Motor neuron (in vitro differentiated cells): ENCODE results near the gene FAM227B. TPM values are rescaled to one million over a fixed set of nuclear protein-coding genes. Genes with fewer than 3 reads are reported as not detected.
A peak's percentile ranks its signal among the peaks of the same experiment; 100 is the strongest.
"Not testable (repeated sequence)": the region's sequence is repeated elsewhere in the genome, so short reads cannot be mapped to it uniquely, and the experiment has no call there.

Experiments used
- ATAC-seq, 8 experiments: fragments of 200-7000 bp; cut with Tn5 transposase; replicated peaks in 6 of 8; 2 replicates each; pipeline ENCODE4 v1.8.0; 2021; ENCODE audit warnings: mild to moderate bottlenecking in 8 of 8, moderate library complexity in 8 of 8
- H3K27ac ChIP-seq, 2 donors: fragments of 250-450 bp; sonication (Bioruptor Pico); 2 replicates each; pipeline ENCODE4 v1.9.0; 2021; ENCODE audit warnings: antibody characterized with exemption in 2 of 2, mild to moderate bottlenecking in 2 of 2, moderate library complexity in 1 of 2
- H3K4me1 ChIP-seq, 2 donors: fragments of 250-450 bp; sonication (Bioruptor Pico); replicated peaks in 1 of 2; 2 replicates each; pipeline ENCODE4 v1.6.1; 2021; ENCODE audit warnings: antibody characterized with exemption in 2 of 2, mild to moderate bottlenecking in 2 of 2, moderate library complexity in 1 of 2
- H3K4me3 ChIP-seq, 5 donors: fragments of 250-450 bp; sonication (Bioruptor Pico); 2 replicates each; pipeline ENCODE4 v1.9.0; 2021; ENCODE audit warnings: antibody characterized with exemption in 5 of 5, mild to moderate bottlenecking in 5 of 5, moderate library complexity in 4 of 5
- WGBS, 10 experiments: fragments of 450-650 bp; shearing (Covaris generic); methylation state at CpG; one replicate each; pipeline ENCODE4 v1.0.0; 2022; 5-methylcytosine and 5-hydroxymethylcytosine counted together
- in situ Hi-C, 9 experiments: fragments of 400-800 bp; cut with MboI; loops; one replicate each; pipeline ENCODE4 v1.15.0; 2021; ENCODE audit warnings: low sequenced_read_pairs in 9 of 9, low pct_unique_long_range_greater_than_20kb in 2 of 9; ENCODE audit not compliant: unreplicated experiment in 9 of 9
- total RNA-seq, 8 experiments: library from RNA; unstranded; fragments of 300-600 nt; gene quantifications; 2 replicates each; pipeline versions ENCODE4 v1.2.3 to v1.2.4, GENCODE V29; 2022

Gene FAM227B
- total RNA-seq, 8 experiments from 2014 or later: 5.8 to 16.1 (median 10.6) TPM

DNA sequence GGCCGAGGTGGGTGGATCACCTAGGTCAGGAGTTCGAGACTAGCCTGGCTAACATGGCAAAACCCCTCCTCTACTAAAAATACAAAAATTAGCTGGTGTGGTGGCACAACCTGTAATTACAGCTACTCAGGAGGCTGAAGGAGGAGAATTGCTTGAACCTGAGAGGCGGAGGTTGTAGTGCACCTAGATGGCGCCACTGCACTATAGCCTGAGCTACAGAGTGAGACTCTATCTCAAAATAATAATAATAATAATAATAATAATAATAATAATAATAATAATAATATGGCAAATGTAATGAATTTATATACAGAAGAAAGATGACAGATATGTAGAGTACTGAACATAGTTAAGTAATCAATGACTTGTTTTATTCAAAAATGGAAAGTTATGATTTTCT is 149.4 kb downstream of the FAM227B start:
- H3K4me3 ChIP-seq, ATAC-seq, in situ Hi-C loops, H3K27ac ChIP-seq, H3K4me1 ChIP-seq: not testable (repeated sequence)
- 67 to 100% (median 83%) methylated on average over 1 to 3 of the region's 4 CpGs; no CpG with 5 or more reads in 2 of the 10 experiments for WGBS, 10 experiments

DNA sequence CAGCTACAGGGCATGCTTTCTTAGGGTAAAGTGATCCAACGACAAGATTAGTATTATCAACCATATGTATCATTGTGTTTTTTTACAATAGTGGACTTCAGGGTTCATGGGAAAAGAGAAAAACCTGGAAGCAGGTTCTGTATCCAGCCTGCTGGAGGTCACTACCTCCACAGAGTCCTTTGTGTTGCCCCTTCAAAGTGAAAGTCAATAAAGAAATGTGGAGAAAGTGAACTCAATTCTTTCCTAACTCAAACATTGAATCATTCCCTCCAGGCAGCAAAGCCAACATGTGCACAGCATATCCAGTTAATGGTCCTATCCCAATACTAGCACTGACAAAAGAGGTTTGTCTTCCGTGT is 152.2 kb downstream of the FAM227B start:
- WGBS, 10 experiments: 0 to 58% (median 15%) methylated on average over 1 to 2 of the region's 2 CpGs; no CpG with 5 or more reads in 2 of the 10 experiments
- Histone ChIP-seq H3K27ac (no peak overlapping the region), H3K4me3 (no peak overlapping the region), H3K4me1 (peaks cover 0 to 3% of the 10 kb centered on the region in 2 donors)
- in situ Hi-C loops: no loop called here
- peak in 4 of 8 experiments; percentile 52 to 83 (median 62) for ATAC-seq

DNA sequence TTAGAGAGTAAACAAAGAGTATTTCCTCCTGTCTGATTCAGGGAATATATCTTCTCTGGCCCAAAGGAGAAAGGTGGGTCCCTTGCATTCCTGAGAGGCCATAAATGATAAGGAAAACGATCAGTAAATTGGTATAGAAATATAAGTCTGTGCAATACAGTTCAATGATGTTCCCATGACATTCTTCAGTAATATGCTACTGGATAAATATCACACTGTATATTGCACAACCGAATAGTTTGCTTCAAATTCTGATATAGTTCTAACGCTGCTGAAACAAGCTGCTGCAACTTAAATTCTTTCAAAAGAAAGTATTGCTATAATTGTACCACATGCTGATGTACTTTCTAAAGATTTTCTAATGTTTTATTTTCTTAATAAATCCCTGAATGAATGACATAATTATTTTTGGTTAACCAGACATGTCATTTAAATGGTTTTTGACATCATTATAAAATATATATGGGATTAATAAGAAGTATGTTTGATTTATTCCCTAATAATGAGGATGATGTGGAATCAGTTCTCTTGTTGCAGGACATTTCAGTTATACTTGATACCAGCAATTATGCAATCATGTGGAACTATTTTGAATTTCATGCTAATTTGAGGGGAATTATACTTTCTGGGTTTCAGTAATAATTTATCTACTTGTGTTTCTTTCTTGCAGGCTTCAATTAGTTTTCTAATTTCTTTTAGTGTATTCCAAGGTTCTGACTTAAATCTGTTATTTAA is 152.7 kb downstream of the FAM227B start:
- peaks cover 0 to 3% of the 10 kb centered on the region in 2 donors for H3K4me1 ChIP-seq
- ATAC-seq: no peak
- no peak overlapping the region for H3K27ac ChIP-seq
- in situ Hi-C loops: no loop called here
- 34 to 100% (median 75%) methylated on average over 1 to 3 of the region's 3 CpGs for WGBS, 10 experiments
- H3K4me3 ChIP-seq: no peak overlapping the region

- Histone ChIP-seq H3K27ac (no peak overlapping the region), H3K4me1 (peaks cover 0 to 3% of the 10 kb centered on the region in 2 donors), H3K4me3 (no peak overlapping the region)
- no peak for ATAC-seq
- in situ Hi-C loops: no loop called here
- 50 to 100% (median 100%) methylated on average over 1 of the region's 1 CpG; no CpG with 5 or more reads in 1 of the 10 experiments for WGBS, 10 experiments
Measured at GRCh38 chr15:49466119-49466518, 154.5 kb downstream of the FAM227B start.

DNA sequence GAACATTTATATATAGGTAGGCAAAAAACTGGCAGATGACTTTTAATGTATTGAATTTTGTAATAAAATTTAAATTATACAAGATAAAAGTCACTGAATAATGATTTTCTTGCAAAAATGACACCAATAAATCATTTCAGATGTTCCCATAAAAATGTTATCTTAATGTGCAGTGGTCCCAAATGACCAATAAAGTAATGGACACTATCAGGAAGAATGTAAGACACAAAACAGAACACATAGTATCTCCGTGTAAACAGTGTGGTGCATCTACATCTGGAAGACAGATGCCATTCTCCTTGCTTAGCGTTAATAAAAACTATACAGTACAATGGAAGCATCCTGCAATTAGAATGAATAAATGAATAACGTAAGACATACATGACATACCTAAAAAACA is 156.1 kb downstream of the FAM227B start:
- H3K4me1 ChIP-seq: peaks cover 0 to 3% of the 10 kb centered on the region in 2 donors
- 17 to 100% (median 77%) methylated on average over 1 to 3 of the region's 3 CpGs for WGBS, 10 experiments
- in situ Hi-C loops: no loop called here
- no peak overlapping the region for H3K27ac ChIP-seq
- H3K4me3 ChIP-seq: no peak overlapping the region
- no peak for ATAC-seq

DNA sequence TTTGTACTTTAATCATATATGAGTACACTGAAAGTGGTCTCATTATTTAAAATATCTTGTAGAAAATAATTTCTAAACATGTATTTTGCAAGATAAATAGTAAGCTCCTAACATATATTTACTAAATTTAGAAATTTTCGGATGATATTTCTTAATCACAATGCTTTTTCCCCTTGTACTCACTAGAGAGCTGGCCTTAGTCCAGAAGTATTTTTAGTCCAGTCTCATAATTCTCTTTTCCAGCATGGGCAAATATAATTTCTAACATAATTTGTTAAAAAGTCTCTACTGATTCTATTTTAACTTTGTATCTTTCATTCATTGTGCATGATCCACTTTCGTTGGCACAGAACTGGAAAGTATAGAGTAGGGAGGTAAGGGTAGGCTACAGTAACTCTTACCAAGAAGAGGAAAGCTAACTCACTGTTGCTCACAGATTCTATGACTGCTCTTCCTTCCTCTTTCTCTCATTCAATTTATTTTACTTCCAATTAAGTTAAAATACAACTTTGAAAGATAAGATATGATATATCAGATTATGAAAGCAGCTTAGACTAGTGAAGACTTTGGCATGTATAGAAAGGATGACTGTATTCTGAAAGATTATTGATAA is 158.3 kb downstream of the FAM227B start:
- 9 to 100% (median 80%) methylated on average over 1 to 2 of the region's 2 CpGs for WGBS, 10 experiments
- no peak overlapping the region for H3K4me3 ChIP-seq
- H3K4me1 ChIP-seq: no peaks in the 10 kb centered on the region
- ATAC-seq: no peak
- in situ Hi-C loops: no loop called here
- H3K27ac ChIP-seq: no peak overlapping the region

DNA sequence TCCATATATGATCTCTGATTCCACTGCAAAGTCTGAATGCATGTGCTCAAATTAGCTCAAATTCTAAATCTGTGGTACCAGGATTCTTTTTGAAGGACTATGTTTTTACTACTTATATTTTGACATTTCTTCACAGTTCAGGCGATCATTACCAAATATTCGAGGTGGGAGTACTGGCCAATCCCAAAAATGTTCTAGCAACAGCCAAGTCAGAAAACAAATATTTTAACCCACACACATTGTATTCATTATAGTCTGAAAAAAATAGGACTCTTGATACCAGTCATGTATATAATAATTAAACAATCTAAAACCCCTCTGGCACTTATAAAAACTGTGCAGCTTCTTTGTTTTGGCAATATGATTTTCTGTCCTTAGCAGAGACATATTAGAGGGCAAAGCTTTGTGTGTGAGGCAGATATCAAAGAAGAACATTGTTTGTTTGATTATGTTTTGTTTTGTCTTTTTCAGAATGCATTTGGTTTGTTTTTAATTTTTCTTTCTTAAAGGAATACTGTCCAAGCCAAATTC is 160.1 kb downstream of the FAM227B start:
- no peaks in the 10 kb centered on the region for H3K4me1 ChIP-seq
- 0 to 100% (median 60%) methylated on average over 1 to 2 of the region's 2 CpGs; no CpG with 5 or more reads in 1 of the 10 experiments for WGBS, 10 experiments
- no peak overlapping the region for H3K4me3 ChIP-seq
- no peak overlapping the region for H3K27ac ChIP-seq
- in situ Hi-C loops: no loop called here
- ATAC-seq: no peak

DNA sequence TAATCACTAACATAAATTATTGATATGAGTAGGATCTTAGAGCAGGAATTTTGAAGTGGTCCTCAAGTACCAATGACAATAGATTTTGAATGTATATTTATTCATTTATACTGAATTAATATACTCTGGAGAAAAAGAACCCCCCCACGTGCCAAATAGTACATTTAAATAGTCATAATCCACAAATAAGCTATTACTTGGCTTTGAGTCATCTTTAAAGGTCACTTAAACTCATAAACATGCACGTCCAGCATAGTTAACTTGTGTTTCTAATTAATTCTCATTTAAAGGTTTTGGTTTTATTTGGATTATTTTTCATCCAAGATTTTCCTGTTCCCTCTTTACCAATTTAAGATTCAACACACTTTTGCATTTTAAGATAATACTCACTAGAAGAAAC is 162.5 kb downstream of the FAM227B start:
- Histone ChIP-seq H3K4me3 (no peak overlapping the region), H3K27ac (no peak overlapping the region), H3K4me1 (no peaks in the 10 kb centered on the region)
- no peak for ATAC-seq
- in situ Hi-C loops: no loop called here
- WGBS, 10 experiments: 7 to 69% (median 28%) methylated on average over 1 to 2 of the region's 2 CpGs

DNA sequence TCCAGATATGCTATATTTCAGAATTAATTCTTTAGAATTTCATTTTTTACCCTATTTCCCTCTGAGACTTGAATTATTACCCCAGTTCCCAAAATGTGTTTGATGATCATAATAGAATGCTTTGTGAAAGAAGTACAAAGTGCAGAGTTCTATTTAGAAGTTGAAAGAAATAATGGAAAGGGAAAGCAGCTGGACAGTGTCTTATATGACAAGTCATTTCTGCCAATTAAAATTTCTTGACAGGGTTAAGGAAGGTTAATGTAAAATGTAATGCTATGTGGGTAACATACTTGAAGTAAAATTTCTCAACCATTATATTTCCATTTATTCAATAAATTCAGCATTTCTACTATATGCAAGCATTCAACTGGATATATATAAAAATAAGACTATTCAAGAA is 164.5 kb downstream of the FAM227B start:
- no peak overlapping the region for H3K27ac ChIP-seq
- H3K4me1 ChIP-seq: no peaks in the 10 kb centered on the region
- no peak for ATAC-seq
- in situ Hi-C loops: no loop called here
- H3K4me3 ChIP-seq: no peak overlapping the region

DNA sequence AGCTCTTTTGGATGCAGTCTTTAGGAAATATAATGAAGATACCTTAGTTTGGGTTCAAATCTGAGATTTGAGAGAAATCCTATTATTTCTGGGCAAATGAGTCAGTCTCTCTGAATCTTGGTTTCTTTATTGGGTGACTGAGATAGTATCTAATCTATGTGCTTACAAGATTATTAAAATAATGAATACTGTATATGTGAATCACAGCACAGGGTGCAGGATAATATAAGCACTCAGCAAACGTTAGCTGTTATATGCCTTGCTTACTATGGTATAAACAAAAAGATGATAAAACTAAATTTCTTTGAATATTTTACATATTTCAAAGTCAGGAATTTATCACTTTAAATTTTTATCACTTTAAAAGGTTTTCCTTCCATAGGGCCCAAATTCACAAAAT is 168.0 kb downstream of the FAM227B start:
- ATAC-seq: no peak
- Histone ChIP-seq H3K27ac (no peak overlapping the region), H3K4me3 (no peak overlapping the region), H3K4me1 (no peaks in the 10 kb centered on the region)
- WGBS, 10 experiments: 13 to 89% (median 73%) methylated on average over 1 of the region's 1 CpG; no CpG with 5 or more reads in 3 of the 10 experiments
- in situ Hi-C loops: no loop called here

- in situ Hi-C loops: no loop called here
- 80 to 100% (median 95%) methylated on average over 1 of the region's 1 CpG; no CpG with 5 or more reads in 1 of the 10 experiments for WGBS, 10 experiments
- no peak for ATAC-seq
- Histone ChIP-seq H3K27ac (no peak overlapping the region), H3K4me3 (no peak overlapping the region), H3K4me1 (no peaks in the 10 kb centered on the region)
Measured at GRCh38 chr15:49441816-49442215, 178.8 kb downstream of the FAM227B start.

GRCh38 chr15:49441356-49441755 is 179.3 kb downstream of the FAM227B start:
- Histone ChIP-seq H3K4me3 (no peak overlapping the region), H3K27ac (no peak overlapping the region), H3K4me1 (no peaks in the 10 kb centered on the region)
- no peak for ATAC-seq
- in situ Hi-C loops: no loop called here

GRCh38 chr15:49439678-49440395 is 180.8 kb downstream of the FAM227B start:
- Histone ChIP-seq H3K4me1 (no peaks in the 10 kb centered on the region), H3K4me3 (no peak overlapping the region), H3K27ac (no peak overlapping the region)
- WGBS, 10 experiments: 28 to 95% (median 74%) methylated on average over 1 to 5 of the region's 5 CpGs; no CpG with 5 or more reads in 2 of the 10 experiments
- ATAC-seq: no peak
- in situ Hi-C loops: no loop called here
